HT-29 (cell line): ENCODE results near the gene AMY2B. TPM values are rescaled to one million over a fixed set of nuclear protein-coding genes. Genes with fewer than 3 reads are reported as not detected.
"Not testable (repeated sequence)": the region's sequence is repeated elsewhere in the genome, so short reads cannot be mapped to it uniquely, and the experiment has no call there.

Experiments used
- DNase-seq: peaks from one replicate; pipeline ENCODE4 v3.0.0-alpha.2; 2015; ENCODE audit warnings: low spot score
- total RNA-seq: library from RNA; depleted of rRNA; stranded (reverse); fragments of >200 nt; shearing (Covaris generic); gene quantifications from 2 replicates; pipeline ENCODE4 v1.2.3, GENCODE V29; 2014; rRNA removed

Gene AMY2B
- total RNA-seq, 1 experiment from 2014 or later: 1.2 TPM

DNA sequence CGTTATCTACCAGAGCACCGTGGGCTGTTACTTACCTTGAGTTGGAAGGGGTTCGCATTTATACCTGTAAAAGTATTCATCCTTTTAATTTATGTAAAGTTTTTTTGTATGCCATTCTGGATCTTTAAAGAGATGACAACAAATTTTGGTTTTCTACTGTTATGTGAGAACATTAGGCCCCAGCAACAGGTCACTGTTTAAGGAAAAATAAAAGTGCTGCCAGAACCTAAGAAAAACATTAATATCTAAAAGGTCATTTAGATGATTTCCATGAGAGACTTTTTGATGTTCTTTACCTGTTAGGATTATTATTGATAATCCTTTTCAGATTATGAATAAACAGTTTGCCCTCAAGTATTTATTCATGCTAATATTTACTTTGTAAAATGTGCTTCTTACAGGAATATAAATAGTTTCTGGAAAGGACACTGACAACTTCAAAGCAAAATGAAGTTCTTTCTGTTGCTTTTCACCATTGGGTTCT lies 45.6 kb downstream of the AMY2B start, which contains the start of gene AMY2A:
TSS of gene AMY2A (plus strand) at position 434 of the 484 bp plus-strand sequence. CDS start at position 448, 14 bp downstream.
- not testable (repeated sequence) for DNase-seq

DNA sequence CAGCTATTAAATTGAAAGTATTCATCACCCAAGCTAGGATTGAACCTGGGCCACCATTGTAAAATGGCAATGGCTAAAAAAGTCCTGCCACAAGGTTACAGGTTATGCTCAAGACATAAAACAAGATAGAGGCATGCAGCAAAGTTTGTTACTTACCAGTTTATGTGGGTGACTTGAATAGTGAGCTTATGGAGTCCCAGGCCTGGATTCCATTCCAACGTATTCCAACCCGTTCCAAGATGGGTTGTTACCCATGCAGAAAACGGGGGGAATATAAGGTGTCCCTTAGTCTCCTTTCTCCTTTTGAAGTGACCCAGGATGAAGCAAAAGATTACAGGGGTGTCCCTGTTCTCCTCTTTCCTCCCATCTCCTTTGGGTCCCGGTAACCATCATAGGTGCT lies 56.0 kb downstream of the AMY2B start:
- not testable (repeated sequence) for DNase-seq

Other genes with a start within 250 kb of the AMY2B start
- gene RNPC3, start 45.9 kb upstream of the AMY2B start, total RNA-seq: 2.8 and 2.9 TPM in 2 replicates
- gene AMY2A, start 45.8 kb downstream of the AMY2B start, total RNA-seq: not detected in 2 replicates
- not detected in 2 replicates for gene AMY1A, start 84.2 kb downstream of the AMY2B start, total RNA-seq
- gene AMY1B, start 124.6 kb downstream of the AMY2B start, total RNA-seq: not detected in 2 replicates
- gene AMY1C, start 178.3 kb downstream of the AMY2B start, total RNA-seq: not detected in 2 replicates